Mononuclear cell (primary cell): ENCODE measurements around the gene ADAM12. TPM values are rescaled to one million over a fixed set of nuclear protein-coding genes. Genes with fewer than 3 reads are reported as not detected.
"Not testable (repeated sequence)": the region's sequence is repeated elsewhere in the genome, so short reads cannot be mapped to it uniquely, and the experiment has no call there.

ENCODE experiments used
- H3K27me3 ChIP-seq: 2 replicates; pipeline ENCODE4 v1.6.0; 2011; ENCODE audit warnings: low read length, control low read depth; ENCODE audit not compliant: insufficient read depth
- H3K4me1 ChIP-seq: 2 replicates; pipeline ENCODE4 v1.5.1; 2011; ENCODE audit warnings: mild to moderate bottlenecking, low read length, control low read depth; ENCODE audit not compliant: insufficient read depth
- H3K4me3 ChIP-seq: 2 replicates; pipeline ENCODE4 v1.5.1; 2011; ENCODE audit warnings: mild to moderate bottlenecking, low read length, moderate library complexity
- H3K9me3 ChIP-seq: 2 replicates; pipeline ENCODE4 v1.5.1; 2011; ENCODE audit warnings: low read depth, mild to moderate bottlenecking, control low read depth, low read length
- total RNA-seq: library from RNA; depleted of rRNA; stranded (reverse); fragments of >200 nt; gene quantifications from one replicate; pipeline ENCODE4 v1.2.3, GENCODE V29; 2012

The ADAM12 gene
- total RNA-seq, 1 donor = 1.7 TPM

DNA sequence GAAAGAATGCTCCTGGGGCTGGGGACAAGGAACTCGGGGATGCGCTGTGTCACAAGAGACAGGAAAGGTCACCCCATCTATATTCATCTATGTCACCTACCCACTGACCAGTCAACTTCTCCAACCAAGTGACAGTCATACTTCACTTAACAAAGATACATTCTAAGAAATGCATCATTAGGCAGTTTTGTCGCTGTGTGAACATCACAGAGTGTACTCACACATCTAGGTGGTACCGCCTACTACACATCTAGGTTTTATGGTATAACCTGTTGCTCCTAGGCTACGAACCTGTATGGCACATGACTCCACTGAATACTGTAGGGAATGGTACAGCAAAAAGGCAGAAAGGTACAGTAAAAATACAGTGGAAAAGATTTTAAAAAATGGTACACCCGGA is 3.8 kb upstream of the ADAM12 start:
- H3K4me1 ChIP-seq = no peaks in the 10 kb centered on the region
- peaks cover 22% of the 10 kb centered on the region for H3K27me3 ChIP-seq
- H3K4me3 ChIP-seq = no peak overlapping the region
- H3K9me3 ChIP-seq = no peaks in the 10 kb centered on the region

DNA sequence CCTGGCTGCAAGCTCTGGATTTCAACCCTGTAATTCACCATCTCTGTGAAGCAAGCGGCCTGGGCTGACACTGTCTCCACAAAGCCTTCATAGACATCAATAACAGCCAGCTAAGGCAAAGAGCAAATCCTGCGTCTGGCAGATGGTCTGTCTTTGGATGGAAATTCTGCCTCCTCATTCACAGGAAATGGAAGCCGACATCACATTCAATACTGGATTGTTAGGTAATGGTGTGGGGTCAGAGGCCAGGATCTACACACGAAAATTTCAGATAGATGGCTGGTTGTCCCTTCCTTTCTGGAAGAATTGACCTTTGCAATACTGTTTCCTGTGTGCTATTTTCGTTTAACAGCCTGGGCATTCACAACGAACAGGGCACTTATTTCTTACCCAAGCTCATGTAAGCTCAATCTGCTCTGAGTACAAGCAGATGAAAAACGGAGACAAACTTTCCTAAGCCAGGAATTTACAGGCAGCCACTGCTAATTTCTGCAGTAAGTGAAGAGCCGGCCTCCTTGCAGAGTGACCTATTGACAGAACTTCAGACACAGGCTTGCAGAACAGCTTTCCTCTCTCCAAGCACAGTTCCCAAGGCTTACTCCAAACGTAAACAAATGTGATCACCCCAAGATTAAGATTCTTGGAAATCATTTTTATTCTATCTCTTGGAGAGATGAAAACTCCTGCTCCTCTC is 3.1 kb upstream of the ADAM12 start:
- no peaks in the 10 kb centered on the region for H3K4me1 ChIP-seq
- H3K9me3 ChIP-seq = no peaks in the 10 kb centered on the region
- no peak overlapping the region for H3K4me3 ChIP-seq
- peaks cover 29% of the 10 kb centered on the region for H3K27me3 ChIP-seq

DNA sequence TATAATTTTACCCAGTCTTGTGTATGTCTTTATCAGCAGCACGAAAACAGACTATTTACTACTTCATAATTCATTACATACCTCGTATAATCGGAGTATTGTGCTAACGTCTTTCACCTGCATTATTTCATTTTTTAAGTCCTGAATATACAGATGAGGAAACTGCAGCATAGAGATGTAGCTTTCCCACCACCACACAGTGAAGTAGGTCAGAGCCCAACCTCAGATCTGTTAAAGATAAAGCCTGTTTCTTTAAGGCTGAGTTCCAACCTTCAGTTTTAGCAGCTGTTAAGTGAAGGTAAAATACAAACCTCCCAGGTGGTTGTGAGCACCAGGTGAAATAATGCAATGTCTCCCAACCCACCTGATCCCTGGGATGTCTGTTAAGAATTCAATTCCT is 2.0 kb upstream of the ADAM12 start:
- no peak overlapping the region for H3K4me3 ChIP-seq
- peaks cover 39% of the 10 kb centered on the region for H3K27me3 ChIP-seq
- no peaks in the 10 kb centered on the region for H3K9me3 ChIP-seq
- H3K4me1 ChIP-seq = no peaks in the 10 kb centered on the region

DNA sequence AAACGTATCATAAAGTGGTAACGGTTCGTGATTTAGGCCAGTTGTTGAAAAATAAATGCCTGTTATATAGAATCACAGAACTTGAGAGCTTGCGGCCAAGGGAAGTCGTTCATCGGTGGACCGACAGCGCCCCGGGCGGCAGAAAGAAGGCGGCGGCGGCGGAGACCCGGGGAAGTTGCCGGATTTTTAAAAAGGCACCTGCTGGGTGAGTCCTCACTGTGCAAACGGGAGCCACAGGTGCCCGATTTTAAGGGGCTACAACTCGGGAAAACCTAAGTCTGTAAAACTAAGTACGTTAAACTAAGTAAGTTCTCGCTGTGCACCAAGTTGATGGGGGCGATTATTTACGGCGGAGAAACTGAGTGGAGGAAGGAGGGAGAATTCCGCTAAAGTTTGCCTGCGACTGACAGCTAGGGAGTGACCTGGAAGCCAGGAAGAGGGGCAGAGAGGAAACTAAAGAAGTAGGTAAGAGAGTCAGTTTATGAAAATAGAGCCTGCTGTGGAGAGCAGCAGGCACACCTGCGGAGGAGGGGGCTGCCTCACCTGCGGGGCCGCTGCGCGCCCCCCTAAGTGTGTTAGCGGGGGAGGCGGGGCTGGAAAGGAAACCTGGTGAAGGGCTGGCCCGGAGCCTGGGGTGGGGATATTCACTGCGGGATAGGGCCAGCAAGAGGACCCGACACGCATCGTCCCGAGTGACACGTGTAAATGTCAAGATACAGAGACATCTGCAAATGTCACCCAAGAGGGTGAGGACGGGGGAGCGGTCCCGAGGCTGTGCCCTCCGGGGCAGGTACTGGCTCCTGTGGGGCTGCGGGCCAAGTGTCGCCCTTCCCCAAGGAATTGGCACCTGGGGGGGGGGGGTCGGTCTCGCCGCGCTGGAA is 996 bp downstream of the ADAM12 start:
- Histone ChIP-seq H3K27me3 (peaks cover 44% of the 10 kb centered on the region), H3K4me3 (no peak overlapping the region), H3K9me3 (no peaks in the 10 kb centered on the region), H3K4me1 (no peaks in the 10 kb centered on the region)

DNA sequence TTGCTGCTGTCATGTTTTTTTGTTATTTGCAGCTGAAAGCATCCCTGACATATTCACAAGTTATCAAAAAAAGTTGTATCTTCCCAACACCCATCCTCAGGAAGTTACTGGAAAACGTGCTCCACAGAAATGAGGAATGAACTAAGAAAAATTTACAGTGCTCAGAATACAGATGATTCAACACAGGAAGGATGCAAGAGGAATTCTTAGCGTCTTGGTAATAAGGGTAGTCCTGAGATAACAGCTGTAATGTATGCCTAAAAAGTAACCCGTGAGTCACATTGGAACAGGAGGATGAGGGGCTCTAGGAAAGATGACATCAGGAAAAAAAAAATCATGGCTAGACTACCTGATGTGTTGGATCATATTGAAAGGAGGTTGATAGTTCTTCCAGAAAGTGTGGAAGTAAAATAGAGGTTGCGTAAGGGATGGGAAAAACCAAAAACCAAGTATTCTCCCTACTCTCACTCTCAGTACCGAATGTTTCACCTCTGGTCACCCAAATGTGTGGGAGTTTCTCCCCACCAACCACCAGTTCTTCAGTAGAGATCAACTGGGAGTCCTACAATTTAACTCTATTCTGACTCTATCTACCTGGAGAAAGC is 3.9 kb downstream of the ADAM12 start:
- H3K4me1 ChIP-seq = no peaks in the 10 kb centered on the region
- H3K9me3 ChIP-seq = no peaks in the 10 kb centered on the region
- peaks cover 36% of the 10 kb centered on the region for H3K27me3 ChIP-seq
- H3K4me3 ChIP-seq = no peak overlapping the region

DNA sequence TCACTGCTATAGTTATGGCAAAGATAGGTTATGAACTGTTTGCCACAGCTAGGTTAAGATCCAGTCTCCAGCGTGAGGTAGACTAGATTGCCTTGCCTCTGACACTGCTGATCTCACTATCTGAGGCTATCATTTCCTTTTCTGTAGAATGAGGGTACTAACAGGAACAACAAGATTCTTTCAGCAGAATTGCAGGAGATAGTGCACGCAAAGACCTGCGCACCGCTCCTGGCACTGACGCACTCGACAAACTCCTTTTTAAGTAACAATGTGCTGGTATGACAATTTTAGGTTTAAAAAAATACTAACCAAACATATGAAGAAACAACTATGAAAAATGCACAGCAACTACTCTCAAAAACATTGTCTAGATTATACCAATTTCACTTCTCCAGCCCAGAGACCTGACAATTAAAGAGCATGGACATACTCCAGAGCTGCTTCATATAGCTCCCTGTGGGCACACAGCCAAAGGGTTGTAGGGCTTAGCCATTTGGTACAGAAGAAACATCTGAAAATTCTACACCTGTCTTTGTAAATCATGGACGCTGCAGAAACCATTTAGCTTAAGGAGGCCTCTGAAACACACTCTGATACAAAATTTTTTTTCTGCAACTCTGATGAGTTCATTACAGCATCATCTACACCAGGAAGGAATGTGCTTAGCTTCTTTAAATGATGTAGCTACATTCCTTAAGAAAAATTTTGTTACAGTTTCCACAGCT is 7.8 kb downstream of the ADAM12 start:
- Histone ChIP-seq H3K27me3 (peaks cover 7% of the 10 kb centered on the region), H3K4me1 (no peaks in the 10 kb centered on the region), H3K4me3 (no peak overlapping the region), H3K9me3 (no peaks in the 10 kb centered on the region)

DNA sequence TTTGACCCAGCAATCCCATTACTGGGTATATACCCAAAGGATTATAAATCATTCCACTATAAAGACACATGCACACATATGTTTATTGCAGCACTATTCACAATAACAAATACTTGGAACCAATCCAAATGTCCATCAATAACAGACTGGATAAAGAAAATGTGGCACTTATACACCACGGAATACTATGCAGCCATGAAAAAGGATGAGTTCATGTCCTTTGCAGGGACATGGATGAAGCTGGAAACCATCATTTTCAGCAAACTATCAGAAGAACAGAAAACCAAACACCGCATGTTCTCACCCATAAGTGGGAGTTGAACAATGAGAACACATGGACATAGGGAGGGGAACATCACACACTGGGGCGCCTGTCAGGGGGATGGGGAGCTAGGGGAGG is 9.1 kb downstream of the ADAM12 start:
- not testable (repeated sequence) for H3K4me1 ChIP-seq, H3K9me3 ChIP-seq, H3K27me3 ChIP-seq, H3K4me3 ChIP-seq

DNA sequence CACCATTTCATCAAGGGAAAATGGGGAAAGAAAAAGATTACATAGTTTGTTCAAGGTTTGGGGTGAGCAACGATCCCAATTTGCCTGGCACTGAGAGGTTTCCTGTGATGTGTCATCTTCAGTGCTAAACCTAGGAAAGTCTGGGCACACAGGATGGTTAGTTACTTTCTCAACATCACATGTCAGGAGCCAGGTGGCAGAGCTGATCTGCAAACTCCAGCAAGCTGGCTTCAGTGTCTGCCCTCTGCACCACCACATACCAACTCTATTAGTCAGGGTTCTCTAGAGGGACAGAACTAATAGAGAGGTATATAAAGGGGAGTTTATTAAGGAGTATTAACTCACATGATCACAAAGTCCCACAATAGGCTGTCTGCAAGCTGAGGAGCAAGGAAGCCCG is 11.3 kb downstream of the ADAM12 start:
- Histone ChIP-seq H3K4me1 (no peaks in the 10 kb centered on the region), H3K9me3 (no peaks in the 10 kb centered on the region), H3K27me3 (no peaks in the 10 kb centered on the region), H3K4me3 (no peak overlapping the region)

DNA sequence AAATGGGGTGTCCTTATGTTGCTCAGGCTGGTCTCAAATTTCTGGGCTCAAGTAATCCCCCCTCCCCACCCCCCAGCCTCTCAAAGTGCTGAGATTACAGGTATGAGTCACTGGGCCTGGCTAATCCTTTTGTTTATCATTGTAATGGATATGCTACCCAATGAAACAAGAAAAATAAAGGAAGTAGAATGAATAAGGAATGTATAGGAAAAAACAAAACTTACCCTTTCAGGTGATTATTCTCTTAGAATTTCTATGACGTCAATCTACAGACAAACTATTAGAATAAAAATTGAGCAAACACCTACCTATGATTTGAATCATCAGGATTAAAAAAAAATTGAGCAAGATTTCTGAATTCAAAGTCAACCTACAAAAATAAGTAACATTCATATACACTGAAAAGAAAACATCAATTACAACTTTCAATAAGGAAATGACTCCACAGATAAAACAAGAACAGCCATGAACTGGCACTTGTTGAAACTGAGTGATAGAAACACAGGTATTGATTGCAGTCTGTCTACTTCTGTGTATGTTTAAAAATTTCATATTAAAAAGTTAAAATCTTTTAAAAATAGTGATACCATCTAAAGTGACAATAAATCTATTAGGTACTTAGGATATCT is 12.2 kb downstream of the ADAM12 start:
- no peaks in the 10 kb centered on the region for H3K4me1 ChIP-seq
- H3K27me3 ChIP-seq = no peaks in the 10 kb centered on the region
- no peaks in the 10 kb centered on the region for H3K9me3 ChIP-seq
- H3K4me3 ChIP-seq = no peak overlapping the region

DNA sequence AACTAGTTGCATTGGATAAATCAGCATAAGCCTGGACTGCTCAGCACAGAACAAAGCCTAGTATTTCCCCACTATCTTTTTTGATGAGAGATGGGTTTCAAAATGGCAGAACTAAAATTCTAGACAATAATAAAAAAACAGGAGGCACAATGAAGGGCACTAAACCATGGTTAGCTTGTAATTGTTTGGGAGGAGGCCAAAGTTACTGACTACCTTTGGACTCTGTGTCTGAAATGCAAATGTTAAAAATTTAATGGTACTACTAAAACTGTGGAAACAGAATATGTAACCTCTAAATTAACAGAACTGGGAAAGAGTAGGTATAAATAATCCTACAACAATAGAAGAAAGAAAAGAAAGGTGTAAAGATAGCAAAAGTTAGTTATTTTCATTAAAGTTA is 13.0 kb downstream of the ADAM12 start:
- H3K27me3 ChIP-seq = no peaks in the 10 kb centered on the region
- no peak overlapping the region for H3K4me3 ChIP-seq
- no peaks in the 10 kb centered on the region for H3K4me1 ChIP-seq
- H3K9me3 ChIP-seq = no peaks in the 10 kb centered on the region

DNA sequence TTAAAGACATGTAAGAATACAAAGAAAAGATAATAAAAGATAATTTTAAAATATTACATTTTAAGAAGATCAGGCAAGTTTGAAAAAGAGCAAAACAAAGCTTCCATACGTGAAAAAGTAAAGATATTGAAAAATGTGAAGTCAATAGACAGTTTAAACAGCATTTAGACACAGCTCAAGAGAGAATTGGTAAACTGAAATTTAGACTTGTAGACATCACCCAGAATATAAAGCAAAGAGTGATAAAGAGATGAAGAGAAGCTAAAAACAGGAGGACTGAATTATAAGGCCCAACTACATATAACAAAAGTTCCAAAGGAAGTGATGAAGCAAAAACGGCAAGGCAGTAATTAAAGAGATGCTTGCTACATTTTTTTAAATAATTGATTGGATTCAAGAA is 13.8 kb downstream of the ADAM12 start:
- Histone ChIP-seq H3K9me3 (no peaks in the 10 kb centered on the region), H3K27me3 (no peaks in the 10 kb centered on the region), H3K4me3 (no peak overlapping the region), H3K4me1 (no peaks in the 10 kb centered on the region)

DNA sequence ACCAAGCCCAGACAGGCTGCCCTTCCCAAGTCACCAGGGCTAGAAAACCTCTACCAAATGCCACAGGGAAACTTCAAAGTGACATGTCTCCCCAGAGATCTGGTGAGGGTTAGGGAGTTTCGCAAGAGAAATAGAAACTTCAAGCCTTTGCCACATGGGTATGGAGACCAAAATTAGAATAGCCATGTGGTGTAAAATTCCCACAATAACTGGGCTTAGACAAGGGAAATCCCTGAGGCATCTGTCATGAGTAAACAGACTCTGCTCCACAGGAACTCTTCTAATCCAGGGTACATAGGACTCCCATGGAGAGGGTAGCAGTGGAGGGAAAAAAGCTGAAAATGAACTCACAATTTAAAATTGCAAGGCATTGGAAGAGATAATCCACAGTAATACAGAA is 14.3 kb downstream of the ADAM12 start:
- Histone ChIP-seq H3K4me1 (no peaks in the 10 kb centered on the region), H3K9me3 (no peaks in the 10 kb centered on the region), H3K27me3 (no peaks in the 10 kb centered on the region), H3K4me3 (no peak overlapping the region)

DNA sequence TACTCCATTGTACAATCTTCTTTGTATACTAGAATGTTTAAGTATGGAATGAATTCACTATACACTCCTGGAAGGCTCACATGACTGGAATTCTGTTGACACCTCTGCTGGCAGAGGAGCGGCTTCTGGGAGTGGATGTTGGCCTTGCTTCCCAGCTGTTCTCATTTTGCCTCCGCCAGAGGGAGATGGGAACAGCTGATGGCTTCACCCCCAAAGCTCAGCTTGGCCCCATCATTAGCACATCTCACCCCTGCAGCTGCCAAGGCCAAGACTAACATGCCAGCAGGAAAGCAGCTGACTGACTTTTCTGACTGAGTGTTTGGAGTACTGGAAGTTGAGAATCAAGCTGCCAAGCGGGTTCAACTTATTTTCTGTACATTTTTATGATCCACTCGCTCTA is 15.1 kb downstream of the ADAM12 start:
- Histone ChIP-seq H3K9me3 (no peaks in the 10 kb centered on the region), H3K4me3 (no peak overlapping the region), H3K27me3 (no peaks in the 10 kb centered on the region), H3K4me1 (no peaks in the 10 kb centered on the region)

DNA sequence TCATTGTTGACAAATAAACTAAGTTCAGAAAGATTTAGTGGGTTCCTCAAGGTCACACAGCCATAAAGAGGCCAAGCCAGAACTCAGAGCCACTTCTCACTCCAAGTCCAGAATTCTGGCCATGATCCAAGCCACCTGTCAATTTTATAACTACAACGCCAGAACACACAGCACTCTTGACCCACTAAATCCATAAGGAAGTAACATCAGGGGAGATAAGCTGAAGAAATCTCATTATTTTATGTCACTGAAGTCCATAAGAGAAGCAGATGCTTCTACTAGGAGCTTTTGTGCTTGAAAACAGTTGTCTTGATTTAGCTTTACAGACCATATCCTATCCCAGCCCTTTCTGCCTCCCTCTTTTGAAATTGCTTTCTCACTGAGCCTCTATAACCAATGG is 15.9 kb downstream of the ADAM12 start:
- H3K27me3 ChIP-seq = no peaks in the 10 kb centered on the region
- no peaks in the 10 kb centered on the region for H3K9me3 ChIP-seq
- no peak overlapping the region for H3K4me3 ChIP-seq
- H3K4me1 ChIP-seq = no peaks in the 10 kb centered on the region
